NCI-H1417 (cell line): ENCODE measurements around the gene ATP11B.

Source experiments
- DNase-seq, 3 experiments: peaks; one replicate each; lab custom pipeline; 2025; lab: John Stamatoyannopoulos, UW

The ATP11B gene

GRCh38 chr3:182949688-182950087, 156.4 kb downstream of the ATP11B start:
- no peak for DNase-seq

- DNase-seq: no peak
Observed at GRCh38 chr3:182954553-182955235, 161.4 kb downstream of the ATP11B start.

- DNase-seq: no peak
Observed at GRCh38 chr3:182957226-182957625, 163.9 kb downstream of the ATP11B start.

GRCh38 chr3:182957676-182958266, 164.5 kb downstream of the ATP11B start:
- DNase-seq: no peak

GRCh38 chr3:182959474-182960350, 166.4 kb downstream of the ATP11B start:
- peak in 2 of 3 experiments; percentile 41 to 72 for DNase-seq

GRCh38 chr3:182962166-182962565, 168.9 kb downstream of the ATP11B start:
- DNase-seq: no peak

GRCh38 chr3:182964179-182964578, 170.9 kb downstream of the ATP11B start:
- DNase-seq: no peak

GRCh38 chr3:182965861-182966366, 172.6 kb downstream of the ATP11B start:
- DNase-seq: no peak

- DNase-seq: no peak
Observed at GRCh38 chr3:182967218-182968204, 174.2 kb downstream of the ATP11B start.

- DNase-seq: no peak
Observed at GRCh38 chr3:182969277-182969676, 176.0 kb downstream of the ATP11B start.

- no peak for DNase-seq
Observed at GRCh38 chr3:182969853-182970252, 176.5 kb downstream of the ATP11B start.

- no peak for DNase-seq
Observed at GRCh38 chr3:182970811-182971418, 177.6 kb downstream of the ATP11B start.
